Type B pancreatic cell (in vitro differentiated cells): ENCODE data around the gene TBX5. TPM values are rescaled to one million over a fixed set of nuclear protein-coding genes. Genes with fewer than 3 reads are reported as not detected.
A peak's percentile ranks its signal among the peaks of the same experiment; 100 is the strongest.

Experiments
- DNase-seq: peaks from one replicate; pipeline ENCODE4 v3.0.0; 2021; ENCODE audit warnings: mixed read lengths; ENCODE audit not compliant: unreplicated experiment; ENCODE audit errors: extremely low spot score
- H3K27ac Mint-ChIP-seq: 2 replicates; pipeline ENCODE4 v1.8.0; 2021; ENCODE audit warnings: mild to moderate bottlenecking, mixed read lengths
- H3K27me3 Mint-ChIP-seq: 2 replicates; pipeline ENCODE4 v1.8.0; 2021; ENCODE audit warnings: mixed read lengths
- H3K36me3 Mint-ChIP-seq: 2 replicates; pipeline ENCODE4 v1.8.0; 2021; ENCODE audit warnings: mixed read lengths
- H3K4me1 Mint-ChIP-seq: one replicate; pipeline ENCODE4 v1.8.0; 2021; ENCODE audit warnings: mixed read lengths; ENCODE audit not compliant: unreplicated experiment
- H3K4me3 Mint-ChIP-seq: 2 replicates; pipeline ENCODE4 v1.8.0; 2021; ENCODE audit warnings: mild to moderate bottlenecking, mixed read lengths
- H3K9me3 Mint-ChIP-seq: 2 replicates; pipeline ENCODE4 v1.8.0; 2021; ENCODE audit warnings: mixed read lengths
- total RNA-seq: library from RNA; stranded (reverse); gene quantifications from 2 replicates; pipeline ENCODE4 v1.2.1, GENCODE V29; 2021; ENCODE audit warnings: low replicate concordance
- TF ChIP-seq, protein P1 (sequence below): fragments of 200-600 bp; sonication (generic); conservative IDR thresholded peaks from 2 replicates; pipeline ENCODE4 v1.5.0; 2021; ENCODE audit warnings: antibody characterized with exemption, mild to moderate bottlenecking

Gene TBX5
- total RNA-seq, 1 donor from 2014 or later = 10.7 TPM

DNA sequence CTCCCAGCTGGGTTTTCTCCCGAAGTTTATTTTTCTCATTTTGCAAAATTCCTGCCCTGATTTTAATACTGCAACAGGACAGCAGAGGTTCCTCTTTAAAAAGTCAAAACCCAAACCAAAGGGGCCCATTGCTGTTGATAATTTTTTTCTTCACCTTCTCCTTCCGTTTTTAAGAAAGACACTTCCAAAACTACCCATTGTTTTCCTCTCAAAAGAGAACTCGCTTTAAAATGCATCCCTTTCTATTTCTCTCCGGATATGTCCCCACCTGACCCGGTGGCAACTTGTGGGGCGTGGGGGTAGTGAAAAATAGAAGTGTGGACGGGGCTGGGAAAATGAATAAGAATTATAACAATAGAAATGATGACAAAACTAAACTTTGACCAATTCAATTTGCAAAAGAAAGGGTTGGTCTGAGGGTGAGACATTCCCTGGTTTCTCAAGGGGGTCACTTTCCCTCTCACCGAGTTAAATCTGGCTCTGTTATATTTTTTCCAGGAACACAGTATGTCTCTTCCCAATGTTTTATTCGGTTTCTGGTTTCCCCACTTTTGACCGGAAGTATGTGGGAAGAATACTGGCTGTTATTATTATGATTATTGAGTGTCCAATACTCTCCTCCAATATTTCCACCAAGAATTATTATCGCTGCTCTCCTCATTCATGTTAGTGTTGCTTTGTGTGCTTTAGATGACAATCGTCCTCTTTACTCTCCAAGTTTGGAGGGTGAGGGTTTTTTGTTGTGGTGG, 4.1 kb upstream of the TBX5 start:
- Mint-ChIP-seq H3K4me3 (peak overlapping the region; percentile 69), H3K4me1 (no peaks in the 10 kb centered on the region)
- TF ChIP-seq, protein P1, sequence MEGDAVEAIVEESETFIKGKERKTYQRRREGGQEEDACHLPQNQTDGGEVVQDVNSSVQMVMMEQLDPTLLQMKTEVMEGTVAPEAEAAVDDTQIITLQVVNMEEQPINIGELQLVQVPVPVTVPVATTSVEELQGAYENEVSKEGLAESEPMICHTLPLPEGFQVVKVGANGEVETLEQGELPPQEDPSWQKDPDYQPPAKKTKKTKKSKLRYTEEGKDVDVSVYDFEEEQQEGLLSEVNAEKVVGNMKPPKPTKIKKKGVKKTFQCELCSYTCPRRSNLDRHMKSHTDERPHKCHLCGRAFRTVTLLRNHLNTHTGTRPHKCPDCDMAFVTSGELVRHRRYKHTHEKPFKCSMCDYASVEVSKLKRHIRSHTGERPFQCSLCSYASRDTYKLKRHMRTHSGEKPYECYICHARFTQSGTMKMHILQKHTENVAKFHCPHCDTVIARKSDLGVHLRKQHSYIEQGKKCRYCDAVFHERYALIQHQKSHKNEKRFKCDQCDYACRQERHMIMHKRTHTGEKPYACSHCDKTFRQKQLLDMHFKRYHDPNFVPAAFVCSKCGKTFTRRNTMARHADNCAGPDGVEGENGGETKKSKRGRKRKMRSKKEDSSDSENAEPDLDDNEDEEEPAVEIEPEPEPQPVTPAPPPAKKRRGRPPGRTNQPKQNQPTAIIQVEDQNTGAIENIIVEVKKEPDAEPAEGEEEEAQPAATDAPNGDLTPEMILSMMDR = no peak

DNA sequence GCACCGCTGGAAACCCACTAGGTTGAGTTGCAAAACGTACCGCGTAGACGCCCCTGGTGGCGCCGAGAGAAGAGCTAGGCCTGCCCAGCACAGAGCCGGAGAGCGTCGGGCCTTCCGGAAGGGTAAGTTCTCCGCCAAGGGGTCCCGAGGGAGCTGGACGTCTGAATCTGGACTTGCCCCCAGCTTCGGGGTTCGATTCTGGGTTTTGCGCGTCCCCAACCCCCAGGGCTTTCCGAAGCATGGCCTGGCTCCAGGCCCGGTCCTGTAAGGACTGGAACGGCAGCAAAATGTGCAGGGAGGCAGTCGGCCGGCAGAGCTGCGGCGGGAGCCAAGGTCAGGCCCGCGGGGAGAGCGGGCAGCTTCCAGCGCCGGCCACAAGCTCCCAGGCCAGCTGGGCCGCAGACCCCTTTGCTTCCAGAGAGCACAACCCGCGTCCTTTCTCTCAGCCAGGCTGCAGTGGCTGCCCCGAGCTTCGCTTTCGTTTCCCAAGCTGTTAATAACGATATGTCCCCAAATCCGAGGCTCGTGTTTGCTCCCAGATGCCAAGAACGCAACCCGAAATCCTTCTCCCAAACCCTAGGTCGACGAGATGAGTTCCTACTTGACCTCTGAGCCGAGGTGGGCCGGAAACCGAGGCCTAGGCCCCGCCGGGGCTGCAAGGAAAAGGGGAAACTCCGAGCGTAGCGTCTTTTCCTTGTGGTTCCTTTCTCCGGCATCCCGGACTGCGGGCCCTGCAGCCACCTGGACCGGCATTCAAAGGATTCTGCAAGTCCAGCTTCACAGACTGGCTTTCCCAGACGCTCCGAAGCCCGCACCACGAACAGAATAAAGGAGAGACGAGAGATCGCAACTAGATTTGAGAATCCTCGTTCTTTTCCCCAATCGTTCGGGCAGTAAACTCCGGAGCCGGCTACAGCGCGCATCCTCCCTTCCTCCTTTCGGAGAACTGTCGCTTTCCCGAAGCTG, 3.2 kb upstream of the TBX5 start:
- H3K4me1 Mint-ChIP-seq = peaks cover 4% of the 10 kb centered on the region
- TF ChIP-seq, protein P1 = no peak
- no peaks in the 10 kb centered on the region for H3K36me3 Mint-ChIP-seq
- H3K4me3 Mint-ChIP-seq = peak overlapping the region; percentile 79
- H3K27me3 Mint-ChIP-seq = peaks cover 99% of the 10 kb centered on the region
- DNase-seq = no peak
- no peaks in the 10 kb centered on the region for H3K9me3 Mint-ChIP-seq
- H3K27ac Mint-ChIP-seq = peak overlapping the region; percentile 70

More for the DNA sequence above, 4.1 kb upstream of the TBX5 start:
- Mint-ChIP-seq H3K27me3 (peaks cover 99% of the 10 kb centered on the region), H3K36me3 (no peaks in the 10 kb centered on the region), H3K27ac (no peak overlapping the region), H3K9me3 (no peaks in the 10 kb centered on the region)
- no peak for DNase-seq

DNA sequence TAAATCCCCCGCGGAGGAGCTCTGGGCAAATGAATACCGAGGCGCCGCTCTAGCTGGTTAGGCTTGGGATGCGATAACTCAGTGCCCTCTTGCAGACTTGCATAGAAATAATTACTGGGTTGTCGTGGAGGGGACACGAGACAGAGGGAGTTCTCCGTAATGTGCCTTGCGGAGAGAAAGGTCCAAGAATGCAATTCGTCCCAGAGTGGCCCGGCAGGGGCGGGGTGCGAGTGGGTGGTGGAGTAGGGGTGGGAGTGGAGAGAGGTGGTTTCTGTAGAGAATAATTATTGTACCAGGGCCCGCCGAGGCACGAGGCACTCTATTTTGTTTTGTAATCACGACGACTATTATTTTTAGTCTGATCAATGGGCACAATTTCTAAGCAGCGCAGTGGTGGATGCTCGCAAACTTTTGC, 2.5 kb upstream of the TBX5 start:
- DNase-seq = no peak
- TF ChIP-seq, protein P1 = no peak
- no peak overlapping the region for H3K27ac Mint-ChIP-seq
- peak overlapping the region; percentile 79 for H3K4me3 Mint-ChIP-seq
- H3K4me1 Mint-ChIP-seq = peaks cover 4% of the 10 kb centered on the region
- H3K9me3 Mint-ChIP-seq = no peaks in the 10 kb centered on the region
- peaks cover 100% of the 10 kb centered on the region for H3K27me3 Mint-ChIP-seq
- no peaks in the 10 kb centered on the region for H3K36me3 Mint-ChIP-seq

DNA sequence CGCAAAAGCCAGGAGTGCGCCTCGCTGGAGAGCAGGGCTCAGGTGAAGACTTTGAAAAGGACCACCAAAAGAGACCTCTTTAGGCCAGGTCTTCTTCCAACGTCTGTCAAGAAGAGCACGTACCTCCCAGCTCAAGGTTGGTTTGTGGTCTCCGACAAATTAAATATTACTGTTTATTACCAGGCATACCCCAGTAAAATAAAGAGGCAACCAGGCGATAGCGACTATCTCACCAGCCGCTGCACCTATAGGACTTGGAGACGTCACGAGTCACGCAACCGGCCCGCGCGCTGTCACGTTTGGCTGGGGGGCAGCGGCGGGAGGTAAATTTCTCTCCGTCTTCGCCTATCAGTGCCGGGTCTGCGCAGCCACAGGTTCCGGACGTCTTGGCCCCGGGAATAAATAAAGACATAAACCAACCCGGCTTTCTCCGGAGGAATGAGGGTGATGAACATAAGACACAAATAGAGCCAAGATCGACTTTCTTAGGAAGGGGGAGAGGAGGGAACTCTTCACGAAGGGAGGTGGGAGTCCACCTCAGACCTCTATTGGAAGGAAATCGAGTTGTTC, 2.0 kb upstream of the TBX5 start:
- Mint-ChIP-seq H3K9me3 (no peaks in the 10 kb centered on the region), H3K4me1 (peaks cover 4% of the 10 kb centered on the region), H3K4me3 (peak overlapping the region; percentile 79), H3K36me3 (no peaks in the 10 kb centered on the region), H3K27ac (no peak overlapping the region), H3K27me3 (peaks cover 100% of the 10 kb centered on the region)
- TF ChIP-seq, protein P1 = no peak
- no peak for DNase-seq

DNA sequence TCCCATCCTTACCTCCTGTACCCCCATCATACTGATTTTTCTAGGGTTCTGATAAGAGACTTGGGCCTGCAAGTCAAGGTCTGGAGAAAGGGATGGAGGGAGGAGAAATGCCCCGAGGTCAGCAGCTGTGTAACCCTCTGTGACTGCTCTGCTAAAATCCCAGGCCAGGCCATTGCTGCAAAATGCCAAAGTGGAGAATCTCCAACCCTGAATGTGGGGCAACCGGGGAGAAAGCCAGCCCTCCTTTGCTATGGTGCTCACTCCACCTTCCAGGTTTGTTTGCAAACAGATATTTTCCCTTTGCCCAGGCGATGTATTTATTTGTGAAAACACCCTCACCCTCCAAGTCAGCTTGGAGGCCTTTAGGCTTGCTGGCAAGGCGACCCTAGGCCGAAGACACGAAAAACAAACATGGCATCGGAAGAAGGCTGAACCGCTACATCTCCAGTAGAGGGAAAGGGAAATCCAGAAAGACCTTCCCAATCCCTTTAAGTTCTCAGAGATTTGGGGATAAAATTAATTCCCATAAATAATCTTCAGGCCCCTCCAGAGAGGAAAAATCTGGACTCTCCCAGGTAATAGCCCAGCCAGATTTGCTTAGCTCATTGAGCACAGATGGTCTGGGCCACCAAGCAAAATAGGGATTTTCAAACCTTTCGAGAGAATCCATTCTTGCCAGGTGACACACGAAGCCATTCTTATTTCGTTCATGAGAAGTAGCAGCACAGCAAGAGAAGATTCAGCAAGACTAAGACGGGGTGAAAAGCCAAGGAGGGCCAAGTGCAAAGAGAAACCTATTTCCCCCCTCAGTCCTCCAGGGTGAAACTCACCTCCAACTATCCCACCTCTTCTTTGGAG, 1.3 kb upstream of the TBX5 start:
- Mint-ChIP-seq H3K4me3 (peak overlapping the region; percentile 79), H3K9me3 (no peaks in the 10 kb centered on the region), H3K27ac (no peak overlapping the region), H3K27me3 (peaks cover 100% of the 10 kb centered on the region), H3K36me3 (no peaks in the 10 kb centered on the region), H3K4me1 (peaks cover 4% of the 10 kb centered on the region)
- DNase-seq = no peak
- TF ChIP-seq, protein P1 = no peak
